HG03066 (cell line): ENCODE measurements around the gene SPINK4.

Source experiments
- ATAC-seq: cut with Tn5 transposase; IDR thresholded peaks from one replicate; pipeline ENCODE4 v1.9.1; 2021; ENCODE audit warnings: low read depth; ENCODE audit not compliant: unreplicated experiment

SPINK4 gene

GRCh38 chr9:33289936-33290246, 49.9 kb downstream of the SPINK4 start:
- no peak for ATAC-seq

GRCh38 chr9:33290247-33291030, 50.5 kb downstream of the SPINK4 start, which contains the start of gene NFX1:
Gene NFX1 (plus strand): TSS chr9:33290516. CDS start chr9:33290573, 57 bp downstream.
- peak; percentile 88 for ATAC-seq

GRCh38 chr9:33291031-33291397, 51.0 kb downstream of the SPINK4 start:
- peak; percentile 1 for ATAC-seq

GRCh38 chr9:33291901-33292300, 51.9 kb downstream of the SPINK4 start:
- no peak for ATAC-seq

GRCh38 chr9:33293782-33294181, 53.8 kb downstream of the SPINK4 start:
- ATAC-seq = no peak

- no peak for ATAC-seq
Measured at GRCh38 chr9:33294670-33295432, 54.9 kb downstream of the SPINK4 start.

- peak; percentile 40 for ATAC-seq
Measured at GRCh38 chr9:33295571-33295970, 55.6 kb downstream of the SPINK4 start.

GRCh38 chr9:33297432-33297831, 57.5 kb downstream of the SPINK4 start:
- ATAC-seq = peak; percentile 92
